Endodermal cell (in vitro differentiated cells): ENCODE data around the gene NUDT22. TPM values are rescaled to one million over a fixed set of nuclear protein-coding genes. Genes with fewer than 3 reads are reported as not detected.
A peak's percentile ranks its signal among the peaks of the same experiment; 100 is the strongest.

Experiments
- DNase-seq: peaks from one replicate; pipeline ENCODE4 v3.0.0-alpha.2; 2017
- H3K27ac ChIP-seq: 2 replicates; pipeline ENCODE4 v1.5.1; 2013; ENCODE audit warnings: mild to moderate bottlenecking, low read depth, low read length, moderate library complexity
- H3K27me3 ChIP-seq: 2 replicates; pipeline ENCODE4 v1.6.1; 2013; ENCODE audit warnings: mild to moderate bottlenecking, low read length, moderate library complexity; ENCODE audit not compliant: insufficient read depth, control insufficient read depth, poor library complexity, severe bottlenecking
- H3K36me3 ChIP-seq: 2 replicates; pipeline ENCODE4 v1.7.0; 2013; ENCODE audit warnings: mild to moderate bottlenecking, low read length, moderate library complexity; ENCODE audit not compliant: control insufficient read depth, insufficient read depth
- H3K4me1 ChIP-seq: one replicate; pipeline ENCODE4 v1.7.0; 2013; ENCODE audit warnings: low read length; ENCODE audit not compliant: control insufficient read depth, insufficient read depth
- H3K4me3 ChIP-seq: 2 replicates; pipeline ENCODE4 v1.5.1; 2013; ENCODE audit warnings: mild to moderate bottlenecking, low read length, moderate library complexity
- H3K9ac ChIP-seq: 2 replicates; pipeline ENCODE4 v1.6.1; 2013; ENCODE audit warnings: mild to moderate bottlenecking, low read length, moderate library complexity; ENCODE audit not compliant: poor library complexity, severe bottlenecking; ENCODE audit errors: extremely low read depth
- H3K9me3 ChIP-seq: 2 replicates; pipeline ENCODE4 v1.6.1; 2013; ENCODE audit warnings: mild to moderate bottlenecking, low read length, moderate library complexity; ENCODE audit not compliant: control insufficient read depth
- H3K27ac Mint-ChIP-seq: 2 replicates; pipeline ENCODE4 v1.8.0; 2020; ENCODE audit warnings: mixed read lengths
- H3K27me3 Mint-ChIP-seq: 2 replicates; pipeline ENCODE4 v1.8.0; 2021; ENCODE audit warnings: mild to moderate bottlenecking, mixed read lengths; ENCODE audit not compliant: insufficient read depth
- H3K36me3 Mint-ChIP-seq: 2 replicates; pipeline ENCODE4 v1.8.0; 2020; ENCODE audit warnings: low read depth, mixed read lengths
- H3K4me1 Mint-ChIP-seq: 2 replicates; pipeline ENCODE4 v1.8.0; 2020; ENCODE audit warnings: mixed read lengths
- H3K4me3 Mint-ChIP-seq: 2 replicates; pipeline ENCODE4 v1.8.0; 2020; ENCODE audit warnings: mild to moderate bottlenecking, moderate library complexity, mixed read lengths
- H3K9me3 Mint-ChIP-seq: 2 replicates; pipeline ENCODE4 v1.8.0; 2020; ENCODE audit warnings: mild to moderate bottlenecking, mixed read lengths
- WGBS, 2 experiments: methylation state at CpG; one replicate each; pipeline versions ENCODE4 v1.1.5 to v1.1.7; 2013; ENCODE audit warnings: missing lambda C conversion rate in 2 of 2, mixed read lengths in 1 of 2; ENCODE audit not compliant: insufficient coverage in 1 of 2, insufficient read length in 1 of 2; 5-methylcytosine and 5-hydroxymethylcytosine counted together
- total RNA-seq, 2 donors: library from RNA; stranded (reverse); fragmentation: NEBNext Ultra II Directional in 1 of 2; extraction: Animal tissue kit (Norgen Biotek cat#: 25700) in 1 of 2; gene quantifications; 2 replicates in 1 of 2; 3 replicates in 1 of 2; pipeline ENCODE4 v1.2.1, GENCODE V29; 2021
- TF ChIP-seq, protein P1 (sequence below): fragments of 200-600 bp; sonication (generic); conservative IDR thresholded peaks from 2 replicates; pipeline ENCODE4 v1.5.0; 2021; ENCODE audit warnings: antibody characterized with exemption, mild to moderate bottlenecking

Gene NUDT22
- total RNA-seq, 2 donors from 2014 or later: 54.4 to 55.9 TPM

DNA sequence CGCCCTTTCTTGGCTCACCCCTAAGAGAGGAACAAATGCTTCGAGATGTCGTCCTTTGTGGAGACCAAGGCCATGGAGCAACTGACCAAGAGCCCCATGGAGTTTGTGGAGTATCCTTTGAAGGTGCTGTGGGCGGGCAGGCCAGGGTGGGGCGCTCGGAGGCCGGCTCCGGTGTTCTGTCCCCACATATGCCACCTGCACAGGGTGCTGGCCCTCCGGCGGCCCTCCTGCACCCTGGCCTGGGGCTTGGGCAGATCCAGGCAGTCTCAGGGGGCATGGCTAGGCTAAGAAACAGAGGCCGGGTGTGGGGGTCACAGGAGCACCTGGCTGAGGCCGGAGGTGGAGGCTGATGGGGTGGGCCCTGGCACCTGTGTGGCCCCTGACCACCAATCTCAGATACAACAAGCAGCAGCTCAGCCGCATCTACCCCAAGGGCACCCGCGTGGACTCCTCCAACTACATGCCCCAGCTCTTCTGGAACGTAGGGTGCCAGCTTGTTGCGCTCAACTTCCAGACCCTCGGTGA is 35.5 kb downstream of the NUDT22 start:
- Mint-ChIP-seq H3K9me3 (no peaks in the 10 kb centered on the region), H3K36me3 (peaks cover 58% of the 10 kb centered on the region), H3K27me3 (no peaks in the 10 kb centered on the region), H3K4me3 (no peak overlapping the region), H3K27ac (no peak overlapping the region), H3K4me1 (no peaks in the 10 kb centered on the region)
- Histone ChIP-seq H3K9ac (no peak overlapping the region), H3K4me3 (no peak overlapping the region), H3K27me3 (no peaks in the 10 kb centered on the region), H3K9me3 (no peaks in the 10 kb centered on the region), H3K4me1 (no peaks in the 10 kb centered on the region), H3K27ac (no peak overlapping the region), H3K36me3 (peaks cover 57% of the 10 kb centered on the region)
- no peak for DNase-seq
- WGBS, 2 experiments: 94 to 99% methylated on average over 12 to 18 of the region's 18 CpGs
- TF ChIP-seq, protein P1, sequence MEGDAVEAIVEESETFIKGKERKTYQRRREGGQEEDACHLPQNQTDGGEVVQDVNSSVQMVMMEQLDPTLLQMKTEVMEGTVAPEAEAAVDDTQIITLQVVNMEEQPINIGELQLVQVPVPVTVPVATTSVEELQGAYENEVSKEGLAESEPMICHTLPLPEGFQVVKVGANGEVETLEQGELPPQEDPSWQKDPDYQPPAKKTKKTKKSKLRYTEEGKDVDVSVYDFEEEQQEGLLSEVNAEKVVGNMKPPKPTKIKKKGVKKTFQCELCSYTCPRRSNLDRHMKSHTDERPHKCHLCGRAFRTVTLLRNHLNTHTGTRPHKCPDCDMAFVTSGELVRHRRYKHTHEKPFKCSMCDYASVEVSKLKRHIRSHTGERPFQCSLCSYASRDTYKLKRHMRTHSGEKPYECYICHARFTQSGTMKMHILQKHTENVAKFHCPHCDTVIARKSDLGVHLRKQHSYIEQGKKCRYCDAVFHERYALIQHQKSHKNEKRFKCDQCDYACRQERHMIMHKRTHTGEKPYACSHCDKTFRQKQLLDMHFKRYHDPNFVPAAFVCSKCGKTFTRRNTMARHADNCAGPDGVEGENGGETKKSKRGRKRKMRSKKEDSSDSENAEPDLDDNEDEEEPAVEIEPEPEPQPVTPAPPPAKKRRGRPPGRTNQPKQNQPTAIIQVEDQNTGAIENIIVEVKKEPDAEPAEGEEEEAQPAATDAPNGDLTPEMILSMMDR: no peak

DNA sequence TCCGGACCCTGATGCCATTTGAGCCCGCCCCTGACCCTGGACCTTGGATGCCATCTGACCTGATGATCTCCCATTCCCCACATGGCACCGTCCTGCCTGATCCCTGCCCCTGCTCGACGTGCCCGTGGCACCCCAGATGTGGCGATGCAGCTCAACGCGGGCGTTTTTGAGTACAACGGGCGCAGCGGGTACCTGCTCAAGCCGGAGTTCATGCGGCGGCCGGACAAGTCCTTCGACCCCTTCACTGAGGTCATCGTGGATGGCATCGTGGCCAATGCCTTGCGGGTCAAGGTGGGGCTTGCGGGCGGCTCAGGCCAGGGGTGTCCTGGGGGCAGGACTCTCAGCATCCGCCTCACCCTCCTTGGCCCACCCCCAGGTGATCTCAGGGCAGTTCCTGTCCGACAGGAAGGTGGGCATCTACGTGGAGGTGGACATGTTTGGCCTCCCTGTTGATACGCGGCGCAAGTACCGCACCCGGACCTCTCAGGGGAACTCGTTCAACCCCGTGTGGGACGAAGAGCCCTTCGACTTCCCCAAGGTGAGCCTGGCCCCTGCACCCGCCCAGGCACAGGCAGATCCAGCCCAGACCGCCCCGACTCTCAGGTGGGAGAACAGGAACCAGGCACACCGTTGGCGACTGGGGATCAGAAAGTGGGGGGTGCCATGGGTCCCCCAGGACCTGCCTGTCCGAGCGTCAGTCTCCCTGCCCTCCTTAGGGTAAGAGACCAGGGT is 36.4 kb downstream of the NUDT22 start:
- Mint-ChIP-seq H3K27ac (no peak overlapping the region), H3K4me3 (no peak overlapping the region), H3K27me3 (no peaks in the 10 kb centered on the region), H3K4me1 (no peaks in the 10 kb centered on the region), H3K36me3 (peaks cover 59% of the 10 kb centered on the region), H3K9me3 (no peaks in the 10 kb centered on the region)
- no peak overlapping the region for H3K9ac ChIP-seq
- H3K4me3 ChIP-seq: no peak overlapping the region
- no peak overlapping the region for H3K27ac ChIP-seq
- TF ChIP-seq, protein P1: no peak
- no peak for DNase-seq
- no peaks in the 10 kb centered on the region for H3K4me1 ChIP-seq
- no peaks in the 10 kb centered on the region for H3K27me3 ChIP-seq
- no peaks in the 10 kb centered on the region for H3K9me3 ChIP-seq
- WGBS, 2 experiments: 94 to 97% methylated on average over 36 to 42 of the region's 42 CpGs
- H3K36me3 ChIP-seq: peaks cover 56% of the 10 kb centered on the region

DNA sequence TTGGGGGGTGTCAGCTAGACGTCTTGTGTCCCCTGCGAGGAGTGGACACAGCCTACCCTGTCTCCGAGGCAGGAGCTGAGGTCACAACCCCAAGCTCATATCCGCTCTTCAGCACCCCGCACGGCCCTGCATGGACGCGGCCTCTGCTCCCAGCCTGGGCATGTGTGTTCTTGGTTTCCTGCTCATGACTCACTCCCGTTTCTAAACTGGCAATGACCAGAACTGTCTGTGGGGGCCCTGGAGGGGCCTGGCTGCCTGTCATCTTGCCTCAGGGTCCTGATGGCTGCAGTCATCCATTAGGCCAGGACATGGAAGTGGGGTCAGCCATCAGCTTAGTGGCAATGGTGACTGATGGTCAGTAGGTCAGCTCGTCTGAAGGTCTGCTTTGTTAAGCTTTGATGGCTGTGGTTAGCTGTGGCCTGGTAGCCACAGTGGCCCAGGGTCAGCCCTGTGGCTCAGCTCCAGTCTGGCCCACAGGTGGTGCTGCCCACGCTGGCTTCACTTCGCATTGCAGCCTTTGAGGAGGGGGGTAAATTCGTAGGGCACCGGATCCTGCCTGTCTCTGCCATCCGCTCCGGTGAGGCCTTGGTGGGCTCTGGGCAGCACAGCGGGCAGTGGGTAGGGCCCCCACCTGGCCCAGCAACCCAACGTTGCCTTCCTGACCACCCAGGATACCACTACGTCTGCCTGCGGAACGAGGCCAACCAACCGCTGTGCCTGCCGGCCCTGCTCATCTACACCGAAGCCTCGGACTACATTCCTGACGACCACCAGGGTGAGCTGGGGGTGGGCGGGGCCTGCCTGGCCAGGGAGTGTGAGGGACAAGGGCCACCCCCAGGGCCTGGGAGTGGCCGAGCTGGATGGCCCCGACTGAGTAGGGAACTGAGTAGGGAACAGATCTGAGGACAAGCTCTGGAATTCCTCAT is 37.2 kb downstream of the NUDT22 start:
- 86 to 87% methylated on average over 19 to 29 of the region's 29 CpGs for WGBS, 2 experiments
- Histone ChIP-seq H3K9me3 (no peaks in the 10 kb centered on the region), H3K27ac (no peak overlapping the region), H3K4me1 (no peaks in the 10 kb centered on the region), H3K4me3 (no peak overlapping the region), H3K36me3 (peaks cover 53% of the 10 kb centered on the region), H3K9ac (no peak overlapping the region), H3K27me3 (no peaks in the 10 kb centered on the region)
- H3K27me3 Mint-ChIP-seq: no peaks in the 10 kb centered on the region
- H3K36me3 Mint-ChIP-seq: peaks cover 56% of the 10 kb centered on the region
- DNase-seq: peak; percentile 76
- H3K27ac Mint-ChIP-seq: peak overlapping the region; percentile 30
- TF ChIP-seq, protein P1: peak; percentile 37
- H3K9me3 Mint-ChIP-seq: no peaks in the 10 kb centered on the region
- H3K4me3 Mint-ChIP-seq: no peak overlapping the region
- peaks cover 4% of the 10 kb centered on the region for H3K4me1 Mint-ChIP-seq
